ENCODE data around the gene AFAP1L1.

- TF ChIP-seq RREB1 (CRISPR knock-in tag; IDR thresholded peaks at IDR 0.05) (no peak), POLR2A (conservative IDR thresholded peaks at IDR 0.05) (no peak), ZFX (CRISPR knock-in tag; IDR thresholded peaks at IDR 0.05) (no peak), JUN (IDR thresholded peaks at IDR 0.05; ENCODE audit: borderline replicate concordance, low read depth, low read length) (no peak), JUN (CRISPR knock-in tag; IDR thresholded peaks at IDR 0.05; ENCODE audit: borderline replicate concordance) (no peak), EP300 (IDR thresholded peaks at IDR 0.05; ENCODE audit: low read length) (no peak), ZNF436 (CRISPR knock-in tag; IDR thresholded peaks at IDR 0.05) (no peak), ZBTB43 (CRISPR knock-in tag; IDR thresholded peaks at IDR 0.05) (no peak), ZSCAN32 (CRISPR knock-in tag; IDR thresholded peaks at IDR 0.05) (no peak), TAF1 (IDR thresholded peaks at IDR 0.05; ENCODE audit: control insufficient read depth, extremely low read depth, insufficient read depth, low read length, severe bottlenecking) (no peak), EZH2 (IDR thresholded peaks at IDR 0.05; ENCODE audit: borderline replicate concordance, low read depth, low read length) (no peak), ZFP91 (CRISPR knock-in tag; IDR thresholded peaks at IDR 0.05) (no peak), UBTF (IDR thresholded peaks at IDR 0.05; ENCODE audit: borderline replicate concordance in 1 of 2, low read depth in 2 of 2, low read length in 2 of 2) (no peak)
Observed at GRCh38 chr5:149374801-149375200, 103.1 kb downstream of the AFAP1L1 start.

Measured in K562 (cell line).